Osteocyte (in vitro differentiated cells): ENCODE data around the gene OR51D1. TPM values are rescaled to one million over a fixed set of nuclear protein-coding genes. Genes with fewer than 3 reads are reported as not detected.
A peak's percentile ranks its signal among the peaks of the same experiment; 100 is the strongest.

ENCODE experiments used
- DNase-seq: peaks from one replicate; pipeline ENCODE4 v3.0.0; 2021; ENCODE audit warnings: mixed read lengths; ENCODE audit not compliant: unreplicated experiment; ENCODE audit errors: extremely low spot score
- H3K27ac Mint-ChIP-seq: one replicate; pipeline ENCODE4 v1.8.0; 2021; ENCODE audit warnings: mild to moderate bottlenecking, mixed read lengths; ENCODE audit not compliant: unreplicated experiment
- H3K27me3 Mint-ChIP-seq: one replicate; pipeline ENCODE4 v1.8.0; 2021; ENCODE audit warnings: mixed read lengths; ENCODE audit not compliant: unreplicated experiment
- H3K36me3 Mint-ChIP-seq: one replicate; pipeline ENCODE4 v1.8.0; 2021; ENCODE audit warnings: mixed read lengths; ENCODE audit not compliant: unreplicated experiment
- H3K4me1 Mint-ChIP-seq: one replicate; pipeline ENCODE4 v1.8.0; 2021; ENCODE audit warnings: mixed read lengths; ENCODE audit not compliant: unreplicated experiment
- H3K4me3 Mint-ChIP-seq: one replicate; pipeline ENCODE4 v1.8.0; 2021; ENCODE audit warnings: mild to moderate bottlenecking, moderate library complexity, mixed read lengths; ENCODE audit not compliant: unreplicated experiment
- H3K9me3 Mint-ChIP-seq: one replicate; pipeline ENCODE4 v1.8.0; 2021; ENCODE audit warnings: mixed read lengths; ENCODE audit not compliant: unreplicated experiment
- long read RNA-seq: library from polyadenylated mRNA; unstranded; transcript quantifications from one replicate; pipeline ENCODE4 v2.0.0, GENCODE V29; 2021
- total RNA-seq: library from RNA; stranded (reverse); gene quantifications from 2 replicates; pipeline ENCODE4 v1.2.1, GENCODE V29; 2021
- TF ChIP-seq, protein P1 (sequence below): fragments of 200-600 bp; sonication (generic); IDR thresholded peaks from 2 replicates; pipeline ENCODE4 v1.5.0; 2021; ENCODE audit warnings: antibody characterized with exemption, mild to moderate bottlenecking, moderate library complexity

The OR51D1 gene, protein sequence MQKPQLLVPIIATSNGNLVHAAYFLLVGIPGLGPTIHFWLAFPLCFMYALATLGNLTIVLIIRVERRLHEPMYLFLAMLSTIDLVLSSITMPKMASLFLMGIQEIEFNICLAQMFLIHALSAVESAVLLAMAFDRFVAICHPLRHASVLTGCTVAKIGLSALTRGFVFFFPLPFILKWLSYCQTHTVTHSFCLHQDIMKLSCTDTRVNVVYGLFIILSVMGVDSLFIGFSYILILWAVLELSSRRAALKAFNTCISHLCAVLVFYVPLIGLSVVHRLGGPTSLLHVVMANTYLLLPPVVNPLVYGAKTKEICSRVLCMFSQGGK
- total RNA-seq = not detected in 2 replicates
- long read RNA-seq = 0 reads

DNA sequence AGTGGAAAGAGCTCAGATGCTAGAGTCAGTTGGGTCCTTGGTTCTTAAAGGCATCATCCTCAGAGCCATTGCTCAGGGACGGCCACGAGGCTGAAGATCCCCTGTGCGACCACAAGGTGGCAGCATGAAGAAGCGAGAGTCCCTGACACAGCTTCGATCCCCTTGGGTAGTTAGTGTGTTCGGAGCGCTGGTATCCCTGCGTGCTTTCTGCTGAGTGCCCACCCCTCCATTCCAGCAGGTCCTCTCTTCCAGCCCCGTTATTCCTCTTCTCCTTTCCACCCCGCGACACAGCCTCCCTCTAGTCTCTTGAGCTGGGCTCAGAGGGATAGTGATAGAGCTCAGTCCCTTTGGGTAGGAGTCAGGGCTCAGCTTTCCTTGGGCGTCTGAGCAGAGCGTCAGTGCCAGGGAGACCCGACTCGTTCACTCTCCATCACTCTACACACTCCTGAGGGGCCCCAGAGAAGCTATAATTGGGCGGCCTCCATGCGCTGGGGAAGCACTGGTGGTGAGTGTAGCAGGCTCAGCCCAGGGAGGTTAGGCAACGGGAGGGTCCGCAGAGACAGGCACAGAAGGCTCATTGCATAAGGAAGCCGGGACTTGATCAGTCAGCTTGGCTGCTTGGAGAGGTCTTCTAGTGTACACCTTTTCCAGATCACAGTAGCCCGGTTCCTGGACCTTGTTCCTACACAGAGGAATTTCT lies at the start of gene OR51D1:
Gene OR51D1 (plus strand): TSS at position 516 of the 700 bp plus-strand sequence. CDS start 2,314 bp downstream, outside the sequence.
- DNase-seq = peak; percentile 92
- Mint-ChIP-seq H3K4me1 (peaks cover 9% of the 10 kb centered on the region), H3K27me3 (peaks cover 7% of the 10 kb centered on the region), H3K9me3 (no peaks in the 10 kb centered on the region), H3K27ac (no peak within 1 kb of the TSS), H3K4me3 (no peak within 1 kb of the TSS), H3K36me3 (no peaks in the 10 kb centered on the region)
- TF ChIP-seq, protein P1, sequence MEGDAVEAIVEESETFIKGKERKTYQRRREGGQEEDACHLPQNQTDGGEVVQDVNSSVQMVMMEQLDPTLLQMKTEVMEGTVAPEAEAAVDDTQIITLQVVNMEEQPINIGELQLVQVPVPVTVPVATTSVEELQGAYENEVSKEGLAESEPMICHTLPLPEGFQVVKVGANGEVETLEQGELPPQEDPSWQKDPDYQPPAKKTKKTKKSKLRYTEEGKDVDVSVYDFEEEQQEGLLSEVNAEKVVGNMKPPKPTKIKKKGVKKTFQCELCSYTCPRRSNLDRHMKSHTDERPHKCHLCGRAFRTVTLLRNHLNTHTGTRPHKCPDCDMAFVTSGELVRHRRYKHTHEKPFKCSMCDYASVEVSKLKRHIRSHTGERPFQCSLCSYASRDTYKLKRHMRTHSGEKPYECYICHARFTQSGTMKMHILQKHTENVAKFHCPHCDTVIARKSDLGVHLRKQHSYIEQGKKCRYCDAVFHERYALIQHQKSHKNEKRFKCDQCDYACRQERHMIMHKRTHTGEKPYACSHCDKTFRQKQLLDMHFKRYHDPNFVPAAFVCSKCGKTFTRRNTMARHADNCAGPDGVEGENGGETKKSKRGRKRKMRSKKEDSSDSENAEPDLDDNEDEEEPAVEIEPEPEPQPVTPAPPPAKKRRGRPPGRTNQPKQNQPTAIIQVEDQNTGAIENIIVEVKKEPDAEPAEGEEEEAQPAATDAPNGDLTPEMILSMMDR = peak; percentile 98

- peaks cover 46% of the 10 kb centered on the region for H3K27me3 Mint-ChIP-seq
- H3K4me1 Mint-ChIP-seq = no peaks in the 10 kb centered on the region
- H3K27ac Mint-ChIP-seq = no peak overlapping the region
- H3K9me3 Mint-ChIP-seq = no peaks in the 10 kb centered on the region
- H3K36me3 Mint-ChIP-seq = no peaks in the 10 kb centered on the region
- TF ChIP-seq, protein P1 = no peak
- no peak for DNase-seq
- H3K4me3 Mint-ChIP-seq = no peak overlapping the region
Measured at GRCh38 chr11:4589017-4589416, 48.3 kb upstream of the OR51D1 start.

- DNase-seq = no peak
- TF ChIP-seq, protein P1 = no peak
- H3K4me1 Mint-ChIP-seq = no peaks in the 10 kb centered on the region
- no peak within 1 kb of the TSS for H3K4me3 Mint-ChIP-seq
- H3K36me3 Mint-ChIP-seq = peaks cover 5% of the 10 kb centered on the region
- H3K27ac Mint-ChIP-seq = no peak within 1 kb of the TSS
- H3K9me3 Mint-ChIP-seq = no peaks in the 10 kb centered on the region
- H3K27me3 Mint-ChIP-seq = peaks cover 20% of the 10 kb centered on the region
Measured at GRCh38 chr11:4593739-4594138, 43.5 kb upstream of the OR51D1 start, which contains the start of gene OR52I1. OR52I1 (plus strand) TSS chr11:4594039; CDS start chr11:4594039, 0 bp downstream.

GRCh38 chr11:4605057-4605456 lies 32.2 kb upstream of the OR51D1 start:
- Mint-ChIP-seq H3K27ac (no peak overlapping the region), H3K9me3 (peaks cover 2% of the 10 kb centered on the region), H3K4me3 (no peak overlapping the region), H3K4me1 (peaks cover 24% of the 10 kb centered on the region), H3K27me3 (no peaks in the 10 kb centered on the region), H3K36me3 (peaks cover 22% of the 10 kb centered on the region)
- DNase-seq = no peak
- TF ChIP-seq, protein P1 = no peak
